Chondrocyte (in vitro differentiated cells): ENCODE data around the gene PIBF1. TPM values are rescaled to one million over a fixed set of nuclear protein-coding genes. Genes with fewer than 3 reads are reported as not detected.

Experiments used
- DNase-seq: peaks from one replicate; pipeline ENCODE4 v3.0.0; 2021; ENCODE audit warnings: mixed read lengths, low spot score
- H3K27ac Mint-ChIP-seq: one replicate; pipeline ENCODE4 v1.8.0; 2021; ENCODE audit warnings: mild to moderate bottlenecking, moderate library complexity, mixed read lengths; ENCODE audit not compliant: unreplicated experiment
- H3K27me3 Mint-ChIP-seq: 2 replicates; pipeline ENCODE4 v1.8.0; 2021; ENCODE audit warnings: low read depth, mixed read lengths
- H3K36me3 Mint-ChIP-seq: 2 replicates; pipeline ENCODE4 v1.8.0; 2021; ENCODE audit warnings: low read depth, mixed read lengths
- H3K4me1 Mint-ChIP-seq: 2 replicates; pipeline ENCODE4 v1.8.0; 2021; ENCODE audit warnings: low read depth, mild to moderate bottlenecking, mixed read lengths
- H3K4me3 Mint-ChIP-seq: one replicate; pipeline ENCODE4 v1.8.0; 2021; ENCODE audit warnings: mild to moderate bottlenecking, moderate library complexity, mixed read lengths; ENCODE audit not compliant: unreplicated experiment
- H3K9me3 Mint-ChIP-seq: 2 replicates; pipeline ENCODE4 v1.8.0; 2021; ENCODE audit warnings: low read depth, mixed read lengths
- CTCF ChIP-seq: fragments of 200-600 bp; sonication (generic); IDR thresholded peaks from 2 replicates; pipeline ENCODE4 v1.5.0; 2021; ENCODE audit warnings: antibody characterized with exemption, mild to moderate bottlenecking, moderate library complexity
- total RNA-seq: library from RNA; stranded (reverse); gene quantifications from 3 replicates; pipeline ENCODE4 v1.2.1, GENCODE V29; 2021

Gene PIBF1
- total RNA-seq, 1 donor from 2014 or later, result 18.2 TPM

GRCh38 chr13:72754111-72754510, 27.8 kb upstream of the PIBF1 start:
- Mint-ChIP-seq H3K9me3 (peaks cover 6% of the 10 kb centered on the region), H3K27ac (no peak overlapping the region), H3K36me3 (peaks cover 17% of the 10 kb centered on the region), H3K4me1 (no peaks in the 10 kb centered on the region), H3K4me3 (no peak overlapping the region), H3K27me3 (no peaks in the 10 kb centered on the region)
- DNase-seq, result no peak
- TF ChIP-seq CTCF, result no peak

- peaks cover under 1% of the 10 kb centered on the region for H3K4me1 Mint-ChIP-seq
- no peak for TF ChIP-seq CTCF
- H3K4me3 Mint-ChIP-seq, result no peak overlapping the region
- DNase-seq, result no peak
- H3K9me3 Mint-ChIP-seq, result no peaks in the 10 kb centered on the region
- no peaks in the 10 kb centered on the region for H3K27me3 Mint-ChIP-seq
- peaks cover 17% of the 10 kb centered on the region for H3K36me3 Mint-ChIP-seq
- no peak overlapping the region for H3K27ac Mint-ChIP-seq
These were observed 24.0 kb upstream of the PIBF1 start for GRCh38 chr13:72757792-72758535.

GRCh38 chr13:72760189-72760588, 21.7 kb upstream of the PIBF1 start:
- H3K27me3 Mint-ChIP-seq, result no peaks in the 10 kb centered on the region
- H3K9me3 Mint-ChIP-seq, result no peaks in the 10 kb centered on the region
- peaks cover 23% of the 10 kb centered on the region for H3K36me3 Mint-ChIP-seq
- no peak overlapping the region for H3K4me3 Mint-ChIP-seq
- H3K4me1 Mint-ChIP-seq, result peaks cover 10% of the 10 kb centered on the region
- DNase-seq, result no peak
- H3K27ac Mint-ChIP-seq, result no peak overlapping the region
- no peak for TF ChIP-seq CTCF

GRCh38 chr13:72763411-72763810, 18.5 kb upstream of the PIBF1 start:
- no peak for DNase-seq
- Mint-ChIP-seq H3K27ac (peak overlapping the region; percentile 80), H3K27me3 (no peaks in the 10 kb centered on the region)

GRCh38 chr13:72774019-72774418, 7.9 kb upstream of the PIBF1 start:
- no peaks in the 10 kb centered on the region for H3K9me3 Mint-ChIP-seq

More at GRCh38 chr13:72763411-72763810, 18.5 kb upstream of the PIBF1 start:
- no peak overlapping the region for H3K4me3 Mint-ChIP-seq
- TF ChIP-seq CTCF, result no peak
- peaks cover 10% of the 10 kb centered on the region for H3K4me1 Mint-ChIP-seq
- H3K9me3 Mint-ChIP-seq, result no peaks in the 10 kb centered on the region
- H3K36me3 Mint-ChIP-seq, result peaks cover 26% of the 10 kb centered on the region

More at GRCh38 chr13:72774019-72774418, 7.9 kb upstream of the PIBF1 start:
- no peak for TF ChIP-seq CTCF
- Mint-ChIP-seq H3K27me3 (no peaks in the 10 kb centered on the region), H3K36me3 (peaks cover 38% of the 10 kb centered on the region), H3K4me3 (no peak overlapping the region), H3K27ac (no peak overlapping the region), H3K4me1 (peaks cover 9% of the 10 kb centered on the region)
- no peak for DNase-seq
